HCT116 (cell line): ENCODE measurements around the gene FGD5. TPM values are rescaled to one million over a fixed set of nuclear protein-coding genes. Genes with fewer than 3 reads are reported as not detected.

Source experiments
- ATAC-seq: fragments of 200-7000 bp; cut with Tn5 transposase; 2 replicates; pipeline ENCODE4 v1.9.1; 2020; ENCODE audit warnings: mild to moderate bottlenecking, moderate library complexity
- BruUV-seq: library from RNA; stranded (reverse); fragments of 400-500 nt; replicated peaks from 2 replicates; lab custom pipeline; 2021; lab: Mats Ljungman, UMichigan
- CTCF ChIA-PET: fragments of 300-600 bp; sonication (Branson Sonifier 250); formaldehyde crosslinking; loops from one replicate; lab custom pipeline; 2021; ENCODE audit warnings: antibody characterized with exemption; lab: Charles Lee
- POLR2A ChIA-PET: fragments of 300-600, 350-600 bp; sonication (Branson Sonifier 250); formaldehyde crosslinking; loops from one replicate; lab custom pipeline; 2021; ENCODE audit warnings: antibody characterized with exemption; lab: Charles Lee
- RAD21 ChIA-PET, 2 experiments: fragments of 300-600 bp; sonication (Branson Sonifier 250); formaldehyde crosslinking; loops; one replicate each; lab custom pipeline; 2023; ENCODE audit warnings: low total read pairs in 2 of 2; ENCODE audit not compliant: uncharacterized antibody in 2 of 2, unreplicated experiment in 2 of 2, low non-redundant PET in 1 of 2; lab: Charles Lee
- DNase-seq: peaks from one replicate; pipeline ENCODE4 v3.0.0-alpha.2; 2010; ENCODE audit warnings: low read depth, low spot score
- H2AFZ ChIP-seq: fragments of 200-600 bp; shearing (Covaris generic), sonication (generic); 2 replicates; pipeline ENCODE4 v1.6.1; 2017; ENCODE audit warnings: low read depth, mixed run types, mixed read lengths, antibody characterized with exemption, low read length; ENCODE audit not compliant: poor library complexity, severe bottlenecking
- H3K27ac ChIP-seq: 2 replicates; pipeline ENCODE4 v1.5.1; 2012; ENCODE audit warnings: low read depth, low read length
- H3K27me3 ChIP-seq: fragments of 200-600 bp; sonication (generic); 2 replicates; pipeline ENCODE4 v1.6.1; 2016; ENCODE audit warnings: mixed run types, low read length, mixed read lengths; ENCODE audit not compliant: insufficient read depth
- H3K36me3 ChIP-seq, 2 experiments: fragments of 200-500 bp in 1 of 2; fragments of 200-600 bp in 1 of 2; sonication (Bioruptor generic) in 1 of 2; sonication (generic) in 1 of 2; 2 replicates each; pipeline versions ENCODE4 v1.5.1 to v1.6.1; 2014 to 2016; ENCODE audit warnings: low read length in 2 of 2, inconsistent platforms in 1 of 2, mixed read lengths in 1 of 2, mixed run types in 1 of 2; ENCODE audit not compliant: insufficient read depth in 2 of 2, control insufficient read depth in 1 of 2
- H3K4me1 ChIP-seq, 2 experiments: fragments of 200-600 bp in 1 of 2; sonication (generic) in 1 of 2; 2 replicates each; pipeline versions ENCODE4 v1.5.1 to v1.6.1; 2012 to 2017; ENCODE audit warnings: low read length in 2 of 2, inconsistent platforms in 1 of 2, mild to moderate bottlenecking in 1 of 2, mixed read lengths in 1 of 2, mixed run types in 1 of 2, moderate library complexity in 1 of 2; ENCODE audit not compliant: insufficient read depth in 2 of 2, control insufficient read depth in 1 of 2
- H3K4me2 ChIP-seq: fragments of 200-600 bp; sonication (generic); 2 replicates; pipeline ENCODE4 v1.6.1; 2017; ENCODE audit warnings: mixed run types, low read length, mixed read lengths
- H3K4me3 ChIP-seq, 2 experiments: fragments of 200-600 bp in 1 of 2; sonication (generic) in 1 of 2; replicated peaks in 1 of 2; 2 replicates each; pipeline ENCODE4 v1.5.1; 2011 to 2016; ENCODE audit warnings: low read length in 2 of 2, control low read depth in 1 of 2, low read depth in 1 of 2, mild to moderate bottlenecking in 1 of 2, mixed read lengths in 1 of 2, mixed run types in 1 of 2
- H3K79me2 ChIP-seq: fragments of 200-600 bp; sonication (generic); 2 replicates; pipeline ENCODE4 v1.6.1; 2017; ENCODE audit warnings: mild to moderate bottlenecking, mixed run types, low read length, moderate library complexity, mixed read lengths; ENCODE audit not compliant: insufficient read depth
- H3K9ac ChIP-seq: fragments of 200-600 bp; sonication (generic); 2 replicates; pipeline ENCODE4 v1.6.1; 2016; ENCODE audit warnings: low read length, mixed read lengths
- H3K9me2 ChIP-seq: fragments of 200-600 bp; sonication (generic), shearing (Covaris generic); 2 replicates; pipeline ENCODE4 v1.6.1; 2017; ENCODE audit warnings: mixed run types, mild to moderate bottlenecking, moderate library complexity; ENCODE audit not compliant: insufficient read depth
- H3K9me3 ChIP-seq, 2 experiments: fragments of 200-500 bp in 1 of 2; fragments of 200-600 bp in 1 of 2; sonication (Bioruptor generic) in 1 of 2; sonication (generic) in 1 of 2; 2 replicates each; pipeline ENCODE4 v1.6.1; 2014 to 2017; ENCODE audit warnings: low read length in 2 of 2, mixed read lengths in 2 of 2, inconsistent platforms in 1 of 2, low read depth in 1 of 2, mild to moderate bottlenecking in 1 of 2, mixed run types in 1 of 2, moderate library complexity in 1 of 2; ENCODE audit not compliant: control insufficient read depth in 1 of 2, insufficient read depth in 1 of 2
- H4K20me1 ChIP-seq: fragments of 200-600 bp; sonication (generic), shearing (Covaris generic); 2 replicates; pipeline ENCODE4 v1.6.1; 2017; ENCODE audit warnings: mixed run types, mild to moderate bottlenecking, moderate library complexity; ENCODE audit not compliant: insufficient read depth
- CBX3 ChIP-seq: IDR thresholded peaks from 2 replicates; pipeline ENCODE4 v1.6.1; 2012; ENCODE audit warnings: low read depth
- EGR1 ChIP-seq: IDR thresholded peaks from 2 replicates; pipeline ENCODE4 v1.6.1; 2012; ENCODE audit warnings: low read depth
- EZH2phosphoT487 ChIP-seq: fragments of 200-600 bp; IDR thresholded peaks from 2 replicates; pipeline ENCODE4 v1.6.1; 2018; ENCODE audit warnings: antibody characterized with exemption, borderline replicate concordance
- FOSL1 ChIP-seq: IDR thresholded peaks from 2 replicates; pipeline ENCODE4 v1.6.1; 2012; ENCODE audit warnings: low read depth
- MAX ChIP-seq: IDR thresholded peaks from 2 replicates; pipeline ENCODE4 v1.6.1; 2012
- POLR2A ChIP-seq: IDR thresholded peaks from 2 replicates; pipeline ENCODE4 v1.7.0; 2011; ENCODE audit warnings: borderline replicate concordance; ENCODE audit not compliant: insufficient read depth, insufficient read length; ENCODE audit errors: extremely low read depth
- POLR2AphosphoS5 ChIP-seq: IDR thresholded peaks from 2 replicates; pipeline ENCODE4 v1.6.1; 2011; ENCODE audit warnings: mild to moderate bottlenecking, low read depth, low read length, moderate library complexity
- RAD21 ChIP-seq: IDR thresholded peaks from 2 replicates; pipeline ENCODE4 v1.6.1; 2012; ENCODE audit warnings: low read depth, mild to moderate bottlenecking
- SIN3A ChIP-seq: IDR thresholded peaks from 2 replicates; pipeline ENCODE4 v1.6.1; 2012; ENCODE audit warnings: low read depth
- TCF7L2 ChIP-seq: IDR thresholded peaks from 2 replicates; pipeline ENCODE4 v1.7.0; 2011; ENCODE audit warnings: borderline replicate concordance, inconsistent platforms; ENCODE audit not compliant: insufficient read depth, insufficient read length; ENCODE audit errors: extremely low read depth
- ZFX ChIP-seq: fragments of 450-650 bp; IDR thresholded peaks from 2 replicates; pipeline ENCODE4 v1.6.1; 2017
- ZNF274 ChIP-seq: fragments of 200-500 bp; sonication (Bioruptor generic); IDR thresholded peaks from 2 replicates; pipeline ENCODE4 v1.6.1; 2014; ENCODE audit warnings: mild to moderate bottlenecking, low read depth, low read length, inconsistent platforms
- intact Hi-C: fragments of 100-400 bp; cut with micrococcal nuclease; formaldehyde crosslinking; loops from 2 replicates; pipeline ENCODE4 v1.10.0; 2022
- total RNA-seq: library from RNA; stranded (reverse); gene quantifications from one replicate; pipeline ENCODE4 v1.2.1, GENCODE V29; 2021; ENCODE audit not compliant: unreplicated experiment
- TF ChIP-seq, protein P1 (sequence below): IDR thresholded peaks from 2 replicates; pipeline ENCODE4 v1.6.1; 2012; ENCODE audit warnings: low read depth

The FGD5 gene
- total RNA-seq, 1 experiment from 2014 or later: 0.22 TPM

DNA sequence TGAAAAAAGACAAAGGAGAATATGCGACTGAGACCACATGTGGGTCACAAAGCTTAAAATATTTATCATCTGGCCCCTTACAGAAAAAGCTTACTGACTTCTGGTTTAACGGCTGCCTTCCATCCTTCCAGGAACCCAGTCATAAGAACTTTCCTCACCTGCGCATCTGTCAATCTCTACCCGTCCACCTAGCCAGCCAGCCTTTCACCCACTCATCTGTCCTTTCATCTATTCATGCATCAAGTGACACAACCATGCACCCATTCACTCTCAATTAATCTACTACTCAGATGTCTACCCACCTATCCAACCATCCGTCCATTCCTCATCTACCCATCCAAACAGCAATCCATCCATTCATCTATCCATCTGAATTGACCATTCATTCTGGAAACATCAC, 64.5 kb downstream of the FGD5 start:
- no peaks in the 10 kb centered on the region for H4K20me1 ChIP-seq
- ATAC-seq (no peak), DNase-seq (no peak)
- CTCF ChIA-PET: no interaction called here
- no peaks in the 10 kb centered on the region for H3K9me2 ChIP-seq
- H3K27ac ChIP-seq: no peak overlapping the region
- H3K36me3 ChIP-seq: no peaks in the 10 kb centered on the region
- H3K9ac ChIP-seq: no peak overlapping the region
- no peak overlapping the region for H3K4me3 ChIP-seq
- RAD21 ChIA-PET: no interaction called here
- BruUV-seq: no TSS peak
- TF ChIP-seq FOSL1 (no peak), EGR1 (no peak), MAX (no peak), CBX3 (no peak), SIN3A (no peak), TCF7L2 (no peak), POLR2A (no peak), ZFX (no peak), ZNF274 (no peak), POLR2AphosphoS5 (no peak), RAD21 (no peak), EZH2phosphoT487 (no peak)
- TF ChIP-seq, protein P1, sequence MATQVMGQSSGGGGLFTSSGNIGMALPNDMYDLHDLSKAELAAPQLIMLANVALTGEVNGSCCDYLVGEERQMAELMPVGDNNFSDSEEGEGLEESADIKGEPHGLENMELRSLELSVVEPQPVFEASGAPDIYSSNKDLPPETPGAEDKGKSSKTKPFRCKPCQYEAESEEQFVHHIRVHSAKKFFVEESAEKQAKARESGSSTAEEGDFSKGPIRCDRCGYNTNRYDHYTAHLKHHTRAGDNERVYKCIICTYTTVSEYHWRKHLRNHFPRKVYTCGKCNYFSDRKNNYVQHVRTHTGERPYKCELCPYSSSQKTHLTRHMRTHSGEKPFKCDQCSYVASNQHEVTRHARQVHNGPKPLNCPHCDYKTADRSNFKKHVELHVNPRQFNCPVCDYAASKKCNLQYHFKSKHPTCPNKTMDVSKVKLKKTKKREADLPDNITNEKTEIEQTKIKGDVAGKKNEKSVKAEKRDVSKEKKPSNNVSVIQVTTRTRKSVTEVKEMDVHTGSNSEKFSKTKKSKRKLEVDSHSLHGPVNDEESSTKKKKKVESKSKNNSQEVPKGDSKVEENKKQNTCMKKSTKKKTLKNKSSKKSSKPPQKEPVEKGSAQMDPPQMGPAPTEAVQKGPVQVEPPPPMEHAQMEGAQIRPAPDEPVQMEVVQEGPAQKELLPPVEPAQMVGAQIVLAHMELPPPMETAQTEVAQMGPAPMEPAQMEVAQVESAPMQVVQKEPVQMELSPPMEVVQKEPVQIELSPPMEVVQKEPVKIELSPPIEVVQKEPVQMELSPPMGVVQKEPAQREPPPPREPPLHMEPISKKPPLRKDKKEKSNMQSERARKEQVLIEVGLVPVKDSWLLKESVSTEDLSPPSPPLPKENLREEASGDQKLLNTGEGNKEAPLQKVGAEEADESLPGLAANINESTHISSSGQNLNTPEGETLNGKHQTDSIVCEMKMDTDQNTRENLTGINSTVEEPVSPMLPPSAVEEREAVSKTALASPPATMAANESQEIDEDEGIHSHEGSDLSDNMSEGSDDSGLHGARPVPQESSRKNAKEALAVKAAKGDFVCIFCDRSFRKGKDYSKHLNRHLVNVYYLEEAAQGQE: no peak
- intact Hi-C loops: no loop called here
- no peaks in the 10 kb centered on the region for H3K79me2 ChIP-seq
- H2AFZ ChIP-seq: no peak overlapping the region
- no peaks in the 10 kb centered on the region for H3K9me3 ChIP-seq
- peaks cover 0 to 8% of the 10 kb centered on the region in 2 experiments; a peak in 1 of 4 replicates for H3K4me1 ChIP-seq
- no peak overlapping the region for H3K4me2 ChIP-seq
- H3K27me3 ChIP-seq: peaks cover 15% of the 10 kb centered on the region; the same call in 1 of the 2 replicates
- POLR2A ChIA-PET: interaction anchor here (0.7 kb wide), 1 partner anchor 36 kb away, joined by 3 read pairs; no protein-coding TSS in a partner anchor
